A549 (cell line): ENCODE measurements around the gene ATXN10.

ENCODE experiments used
- CTCF ChIP-seq: fragments of >200 bp; sonication (Bioruptor Twin); formaldehyde crosslinking; IDR thresholded peaks from 3 replicates; pipeline ENCODE4 v1.5.1; 2016
- MAFK ChIP-seq: fragments of 450-650 bp; IDR thresholded peaks from 2 replicates; pipeline ENCODE4 v1.6.1; 2014; ENCODE audit not compliant: partially characterized antibody
- MYC ChIP-seq: IDR thresholded peaks from 2 replicates; pipeline ENCODE4 v1.6.1; 2012; ENCODE audit warnings: mild to moderate bottlenecking, inconsistent platforms, low read length, improper control_type of control experiment, borderline replicate concordance
- RFX5 ChIP-seq: fragments of 450-650 bp; IDR thresholded peaks from 2 replicates; pipeline ENCODE4 v1.7.1; 2014; ENCODE audit warnings: antibody characterized with exemption, mild to moderate bottlenecking, moderate library complexity

- TF ChIP-seq RFX5 = no peak
- no peak for TF ChIP-seq CTCF
- TF ChIP-seq MAFK = no peak
- no peak for TF ChIP-seq MYC
Observed at GRCh38 chr22:45876136-45877035, 204.8 kb downstream of the ATXN10 start.
